K562 (cell line): ENCODE measurements around the gene TFPI. TPM values are rescaled to one million over a fixed set of nuclear protein-coding genes. Genes with fewer than 3 reads are reported as not detected.

ENCODE experiments used
- DPF2 ChIP-seq: fragments of 450-650 bp; IDR thresholded peaks from 2 replicates; pipeline ENCODE4 v1.6.1; 2016
- ESRRA ChIP-seq: fragments of 450-650 bp; IDR thresholded peaks from 2 replicates; pipeline ENCODE4 v1.6.1; 2014; ENCODE audit warnings: low read depth, mild to moderate bottlenecking, moderate library complexity, borderline replicate concordance
- HBP1 ChIP-seq: fragments of 450-650 bp; formaldehyde crosslinking; IDR thresholded peaks from 2 replicates; pipeline ENCODE4 v1.4.0; 2022; ENCODE audit warnings: missing genetic modification characterization
- HNRNPH1 ChIP-seq: fragments of 200-400 bp; formaldehyde crosslinking; optimal IDR thresholded peaks from 2 replicates; pipeline ENCODE3; 2017; ENCODE audit warnings: low read depth, mild to moderate bottlenecking, low read length, moderate library complexity
- MCM3 ChIP-seq: fragments of 450-650 bp; IDR thresholded peaks from 2 replicates; pipeline ENCODE4 v1.6.1; 2016
- RBM34 ChIP-seq: fragments of 200-400 bp; formaldehyde crosslinking; IDR thresholded peaks from 2 replicates; pipeline ENCODE4 v1.6.1; 2018; ENCODE audit warnings: low read length, borderline replicate concordance; ENCODE audit not compliant: insufficient read depth
- RNF2 ChIP-seq: sonication (generic); IDR thresholded peaks from 2 replicates; pipeline ENCODE4 v1.6.1; 2016
- SETDB1 ChIP-seq: IDR thresholded peaks from one replicate; pipeline ENCODE4 v1.6.1; 2012; ENCODE audit warnings: low read length, control low read depth, inconsistent platforms
- TAF1 ChIP-seq: IDR thresholded peaks from 2 replicates; pipeline ENCODE4 v1.6.1; 2011; ENCODE audit warnings: mild to moderate bottlenecking, low read length, moderate library complexity; ENCODE audit not compliant: insufficient read depth, control insufficient read depth, severe bottlenecking; ENCODE audit errors: extremely low read depth
- XRCC4 ChIP-seq: IDR thresholded peaks from one replicate; pipeline ENCODE4 v1.6.1; 2011; ENCODE audit not compliant: insufficient read depth, insufficient read length; ENCODE audit errors: extremely low read depth
- ZBED1 ChIP-seq: IDR thresholded peaks from 2 replicates; pipeline ENCODE4 v1.6.1; 2014
- ZNF431 ChIP-seq: sonication (generic); formaldehyde crosslinking; IDR thresholded peaks from 2 replicates; pipeline ENCODE4 v1.8.0; 2022; ENCODE audit warnings: mild to moderate bottlenecking, missing genetic modification reagents
- polyA plus RNA-seq, 8 experiments: library from polyadenylated mRNA; depleted of rRNA in 4 of 8; stranded (reverse) in 5 of 8; unstranded in 3 of 8; fragments of >200 nt; fragmentation: Nextera tagmentation in 2 of 8; fragmentation: Illumina TruSeq in 1 of 8; extraction: Ambion mirVana in 2 of 8; extraction: Trizol in 1 of 8; gene quantifications; 2 replicates each; pipeline versions ENCODE4 v1.2.1 to v1.2.3, GENCODE V29; 2011 to 2014; ENCODE audit warnings: inconsistent platforms in 1 of 8, missing spikeins in 1 of 8
- total RNA-seq, 7 experiments: library from RNA; depleted of rRNA in 6 of 7; stranded (reverse); fragments of >200 nt in 6 of 7; fragmentation: Illumina TruSeq in 2 of 7; extraction: Trizol in 2 of 7; gene quantifications; 2 replicates each; pipeline versions ENCODE4 v1.2.1 to v1.2.3, GENCODE V29; 2011 to 2021; ENCODE audit warnings: low replicate concordance in 1 of 7
- TF ChIP-seq, protein P1 (sequence below): fragments of 450-650 bp; IDR thresholded peaks from 2 replicates; pipeline ENCODE4 v1.6.1; 2016; ENCODE audit warnings: mild to moderate bottlenecking, moderate library complexity
- TF ChIP-seq, protein P2 (sequence below): sonication (generic); formaldehyde crosslinking; IDR thresholded peaks from 2 replicates; pipeline ENCODE4 v1.8.0; 2022; ENCODE audit warnings: mild to moderate bottlenecking, missing genetic modification reagents

TFPI gene
- total and polyA plus RNA-seq, 9 of the 15 experiments (the other 6 are each of a cell fraction or from before 2014, with no cell fraction given): 53.5 to 219 (median 100) TPM

- TF ChIP-seq, protein P1, sequence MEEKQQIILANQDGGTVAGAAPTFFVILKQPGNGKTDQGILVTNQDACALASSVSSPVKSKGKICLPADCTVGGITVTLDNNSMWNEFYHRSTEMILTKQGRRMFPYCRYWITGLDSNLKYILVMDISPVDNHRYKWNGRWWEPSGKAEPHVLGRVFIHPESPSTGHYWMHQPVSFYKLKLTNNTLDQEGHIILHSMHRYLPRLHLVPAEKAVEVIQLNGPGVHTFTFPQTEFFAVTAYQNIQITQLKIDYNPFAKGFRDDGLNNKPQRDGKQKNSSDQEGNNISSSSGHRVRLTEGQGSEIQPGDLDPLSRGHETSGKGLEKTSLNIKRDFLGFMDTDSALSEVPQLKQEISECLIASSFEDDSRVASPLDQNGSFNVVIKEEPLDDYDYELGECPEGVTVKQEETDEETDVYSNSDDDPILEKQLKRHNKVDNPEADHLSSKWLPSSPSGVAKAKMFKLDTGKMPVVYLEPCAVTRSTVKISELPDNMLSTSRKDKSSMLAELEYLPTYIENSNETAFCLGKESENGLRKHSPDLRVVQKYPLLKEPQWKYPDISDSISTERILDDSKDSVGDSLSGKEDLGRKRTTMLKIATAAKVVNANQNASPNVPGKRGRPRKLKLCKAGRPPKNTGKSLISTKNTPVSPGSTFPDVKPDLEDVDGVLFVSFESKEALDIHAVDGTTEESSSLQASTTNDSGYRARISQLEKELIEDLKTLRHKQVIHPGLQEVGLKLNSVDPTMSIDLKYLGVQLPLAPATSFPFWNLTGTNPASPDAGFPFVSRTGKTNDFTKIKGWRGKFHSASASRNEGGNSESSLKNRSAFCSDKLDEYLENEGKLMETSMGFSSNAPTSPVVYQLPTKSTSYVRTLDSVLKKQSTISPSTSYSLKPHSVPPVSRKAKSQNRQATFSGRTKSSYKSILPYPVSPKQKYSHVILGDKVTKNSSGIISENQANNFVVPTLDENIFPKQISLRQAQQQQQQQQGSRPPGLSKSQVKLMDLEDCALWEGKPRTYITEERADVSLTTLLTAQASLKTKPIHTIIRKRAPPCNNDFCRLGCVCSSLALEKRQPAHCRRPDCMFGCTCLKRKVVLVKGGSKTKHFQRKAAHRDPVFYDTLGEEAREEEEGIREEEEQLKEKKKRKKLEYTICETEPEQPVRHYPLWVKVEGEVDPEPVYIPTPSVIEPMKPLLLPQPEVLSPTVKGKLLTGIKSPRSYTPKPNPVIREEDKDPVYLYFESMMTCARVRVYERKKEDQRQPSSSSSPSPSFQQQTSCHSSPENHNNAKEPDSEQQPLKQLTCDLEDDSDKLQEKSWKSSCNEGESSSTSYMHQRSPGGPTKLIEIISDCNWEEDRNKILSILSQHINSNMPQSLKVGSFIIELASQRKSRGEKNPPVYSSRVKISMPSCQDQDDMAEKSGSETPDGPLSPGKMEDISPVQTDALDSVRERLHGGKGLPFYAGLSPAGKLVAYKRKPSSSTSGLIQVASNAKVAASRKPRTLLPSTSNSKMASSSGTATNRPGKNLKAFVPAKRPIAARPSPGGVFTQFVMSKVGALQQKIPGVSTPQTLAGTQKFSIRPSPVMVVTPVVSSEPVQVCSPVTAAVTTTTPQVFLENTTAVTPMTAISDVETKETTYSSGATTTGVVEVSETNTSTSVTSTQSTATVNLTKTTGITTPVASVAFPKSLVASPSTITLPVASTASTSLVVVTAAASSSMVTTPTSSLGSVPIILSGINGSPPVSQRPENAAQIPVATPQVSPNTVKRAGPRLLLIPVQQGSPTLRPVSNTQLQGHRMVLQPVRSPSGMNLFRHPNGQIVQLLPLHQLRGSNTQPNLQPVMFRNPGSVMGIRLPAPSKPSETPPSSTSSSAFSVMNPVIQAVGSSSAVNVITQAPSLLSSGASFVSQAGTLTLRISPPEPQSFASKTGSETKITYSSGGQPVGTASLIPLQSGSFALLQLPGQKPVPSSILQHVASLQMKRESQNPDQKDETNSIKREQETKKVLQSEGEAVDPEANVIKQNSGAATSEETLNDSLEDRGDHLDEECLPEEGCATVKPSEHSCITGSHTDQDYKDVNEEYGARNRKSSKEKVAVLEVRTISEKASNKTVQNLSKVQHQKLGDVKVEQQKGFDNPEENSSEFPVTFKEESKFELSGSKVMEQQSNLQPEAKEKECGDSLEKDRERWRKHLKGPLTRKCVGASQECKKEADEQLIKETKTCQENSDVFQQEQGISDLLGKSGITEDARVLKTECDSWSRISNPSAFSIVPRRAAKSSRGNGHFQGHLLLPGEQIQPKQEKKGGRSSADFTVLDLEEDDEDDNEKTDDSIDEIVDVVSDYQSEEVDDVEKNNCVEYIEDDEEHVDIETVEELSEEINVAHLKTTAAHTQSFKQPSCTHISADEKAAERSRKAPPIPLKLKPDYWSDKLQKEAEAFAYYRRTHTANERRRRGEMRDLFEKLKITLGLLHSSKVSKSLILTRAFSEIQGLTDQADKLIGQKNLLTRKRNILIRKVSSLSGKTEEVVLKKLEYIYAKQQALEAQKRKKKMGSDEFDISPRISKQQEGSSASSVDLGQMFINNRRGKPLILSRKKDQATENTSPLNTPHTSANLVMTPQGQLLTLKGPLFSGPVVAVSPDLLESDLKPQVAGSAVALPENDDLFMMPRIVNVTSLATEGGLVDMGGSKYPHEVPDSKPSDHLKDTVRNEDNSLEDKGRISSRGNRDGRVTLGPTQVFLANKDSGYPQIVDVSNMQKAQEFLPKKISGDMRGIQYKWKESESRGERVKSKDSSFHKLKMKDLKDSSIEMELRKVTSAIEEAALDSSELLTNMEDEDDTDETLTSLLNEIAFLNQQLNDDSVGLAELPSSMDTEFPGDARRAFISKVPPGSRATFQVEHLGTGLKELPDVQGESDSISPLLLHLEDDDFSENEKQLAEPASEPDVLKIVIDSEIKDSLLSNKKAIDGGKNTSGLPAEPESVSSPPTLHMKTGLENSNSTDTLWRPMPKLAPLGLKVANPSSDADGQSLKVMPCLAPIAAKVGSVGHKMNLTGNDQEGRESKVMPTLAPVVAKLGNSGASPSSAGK: peak; percentile 45; the same call in 1 of the 2 replicates
- TF ChIP-seq HBP1 (CRISPR knock-in tag): no peak
- no peak; the same call in 1 of the 2 replicates for TF ChIP-seq RNF2
- TF ChIP-seq DPF2: peak; percentile 97
- TF ChIP-seq ZNF431: no peak
- TF ChIP-seq XRCC4: no peak
- TF ChIP-seq, protein P2, sequence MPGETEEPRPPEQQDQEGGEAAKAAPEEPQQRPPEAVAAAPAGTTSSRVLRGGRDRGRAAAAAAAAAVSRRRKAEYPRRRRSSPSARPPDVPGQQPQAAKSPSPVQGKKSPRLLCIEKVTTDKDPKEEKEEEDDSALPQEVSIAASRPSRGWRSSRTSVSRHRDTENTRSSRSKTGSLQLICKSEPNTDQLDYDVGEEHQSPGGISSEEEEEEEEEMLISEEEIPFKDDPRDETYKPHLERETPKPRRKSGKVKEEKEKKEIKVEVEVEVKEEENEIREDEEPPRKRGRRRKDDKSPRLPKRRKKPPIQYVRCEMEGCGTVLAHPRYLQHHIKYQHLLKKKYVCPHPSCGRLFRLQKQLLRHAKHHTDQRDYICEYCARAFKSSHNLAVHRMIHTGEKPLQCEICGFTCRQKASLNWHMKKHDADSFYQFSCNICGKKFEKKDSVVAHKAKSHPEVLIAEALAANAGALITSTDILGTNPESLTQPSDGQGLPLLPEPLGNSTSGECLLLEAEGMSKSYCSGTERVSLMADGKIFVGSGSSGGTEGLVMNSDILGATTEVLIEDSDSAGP (CRISPR knock-in tag): no peak
- no peak for TF ChIP-seq HNRNPH1
- no peak for TF ChIP-seq RBM34
- no peak for TF ChIP-seq ESRRA
- TF ChIP-seq SETDB1: no peak
- TF ChIP-seq MCM3: no peak
- no peak for TF ChIP-seq ZBED1
- TF ChIP-seq TAF1: peak; percentile 38
These were observed 1.2 kb downstream of the TFPI start (continued) for GRCh38 chr2:187552828-187553681.
